T-cell (primary cell): ENCODE results near the gene KCNJ6. TPM values are rescaled to one million over a fixed set of nuclear protein-coding genes. Genes with fewer than 3 reads are reported as not detected.
"Not testable (repeated sequence)": the region's sequence is repeated elsewhere in the genome, so short reads cannot be mapped to it uniquely, and the experiment has no call there.

Experiments used
- ATAC-seq, 4 experiments: fragments of 200-7000 bp in 3 of 4; fragments of 150-1000 bp in 1 of 4; cut with Tn5 transposase; replicated peaks in 1 of 4; 1 replicate in 3 of 4; 2 replicates in 1 of 4; pipeline ENCODE4 v1.10.0; 2021; ENCODE audit warnings: moderate library complexity in 3 of 4, mild to moderate bottlenecking in 2 of 4, moderate number of reproducible peaks in 1 of 4
- CTCF ChIA-PET, 2 donors: fragments of 300-600 bp; sonication (Branson Sonifier 250); formaldehyde crosslinking; loops; one replicate each; lab custom pipeline; 2022; ENCODE audit warnings: antibody characterized with exemption in 2 of 2; lab: Charles Lee
- POLR2A ChIA-PET, 2 donors: fragments of 300-600 bp; sonication (Branson Sonifier 250); formaldehyde crosslinking; loops; one replicate each; lab custom pipeline; 2022; ENCODE audit warnings: antibody characterized with exemption in 2 of 2; lab: Charles Lee
- DNase-seq, 35 experiments: peaks; one replicate each; pipeline versions ENCODE4 v3.0.0 to v3.0.0-alpha.2; 2013 to 2023
- H3K27ac ChIP-seq: one replicate; pipeline ENCODE4 v1.5.1; 2013; ENCODE audit warnings: low read length
- H3K27me3 ChIP-seq, 2 experiments: replicated peaks in 1 of 2; 1 replicate in 1 of 2; 2 replicates in 1 of 2; pipeline versions ENCODE4 v1.6.1 to v1.7.0; 2013; ENCODE audit warnings: low read length in 1 of 2, mixed read lengths in 1 of 2; ENCODE audit not compliant: control insufficient read depth in 2 of 2, insufficient read depth in 2 of 2; ENCODE audit errors: extremely low read depth in 1 of 2
- H3K36me3 ChIP-seq, 2 donors: 1 replicate in 1 of 2; 2 replicates in 1 of 2; pipeline versions ENCODE4 v1.6.1 to v1.7.0; 2013; ENCODE audit warnings: low read length in 1 of 2; ENCODE audit not compliant: control insufficient read depth in 2 of 2, insufficient read depth in 1 of 2; ENCODE audit errors: extremely low read depth in 1 of 2
- H3K4me1 ChIP-seq, 2 experiments: 1 replicate in 1 of 2; 2 replicates in 1 of 2; pipeline versions ENCODE4 v1.6.1 to v1.7.0; 2013; ENCODE audit warnings: low read length in 2 of 2, mixed read lengths in 1 of 2; ENCODE audit not compliant: insufficient read depth in 2 of 2, control insufficient read depth in 1 of 2; ENCODE audit errors: extremely low read depth in 1 of 2
- H3K4me3 ChIP-seq, 2 donors: 1 replicate in 1 of 2; 2 replicates in 1 of 2; pipeline versions ENCODE4 v1.5.1 to v1.7.0; 2013; ENCODE audit warnings: mild to moderate bottlenecking in 2 of 2, low read length in 1 of 2, moderate library complexity in 1 of 2; ENCODE audit not compliant: control insufficient read depth in 1 of 2; ENCODE audit errors: extremely low read depth in 1 of 2
- H3K9me3 ChIP-seq: 2 replicates; pipeline ENCODE4 v1.7.0; 2013
- H3K27ac Mint-ChIP-seq, 2 donors: one replicate each; pipeline ENCODE4 v1.8.0; 2020 to 2021; ENCODE audit warnings: mild to moderate bottlenecking in 2 of 2, mixed read lengths in 2 of 2
- H3K27me3 Mint-ChIP-seq, 2 donors: one replicate each; pipeline ENCODE4 v1.8.0; 2021 to 2022; ENCODE audit warnings: mixed read lengths in 2 of 2
- H3K36me3 Mint-ChIP-seq: one replicate; pipeline ENCODE4 v1.8.0; 2021; ENCODE audit warnings: mixed read lengths
- H3K4me1 Mint-ChIP-seq, 3 donors: one replicate each; pipeline ENCODE4 v1.8.0; 2020 to 2022; ENCODE audit warnings: mixed read lengths in 3 of 3, mild to moderate bottlenecking in 1 of 3
- H3K4me3 Mint-ChIP-seq, 3 donors: one replicate each; pipeline ENCODE4 v1.8.0; 2020 to 2022; ENCODE audit warnings: mild to moderate bottlenecking in 3 of 3, mixed read lengths in 3 of 3, moderate library complexity in 3 of 3
- H3K9me3 Mint-ChIP-seq, 3 donors: one replicate each; pipeline ENCODE4 v1.8.0; 2020 to 2022; ENCODE audit warnings: mixed read lengths in 3 of 3
- WGBS: methylation state at CpG from one replicate; pipeline ENCODE4 v1.1.5; 2013; ENCODE audit warnings: missing lambda C conversion rate; ENCODE audit not compliant: insufficient coverage; 5-methylcytosine and 5-hydroxymethylcytosine counted together
- total RNA-seq, 35 experiments: library from RNA in 6 of 35; stranded (reverse) in 6 of 35; fragments of 120-200 nt in 1 of 35; gene quantifications; one replicate each; pipeline versions ENCODE4 v1.2.1 to v1.2.4 and lab custom pipeline; 2013 to 2026

KCNJ6 gene
- total RNA-seq, 5 donors from 2014 or later (not counting 1 experiment from before 2014, with no cell fraction given): not detected

- DNase-seq (no peak), ATAC-seq (no peak)
- ChIA-PET CTCF (no interaction called here), POLR2A (no interaction called here)
- peaks cover 5 to 26% of the 10 kb centered on the region in 2 donors for H3K27me3 Mint-ChIP-seq
- Histone ChIP-seq H3K4me1 (no peaks in the 10 kb centered on the region), H3K9me3 (no peaks in the 10 kb centered on the region), H3K36me3 (no peaks in the 10 kb centered on the region), H3K4me3 (no peak overlapping the region), H3K27me3 (no peaks in the 10 kb centered on the region), H3K27ac (no peak overlapping the region)
- 63% methylated on average over 2 of the region's 3 CpGs for WGBS
- no peak overlapping the region for H3K4me3 Mint-ChIP-seq
- H3K9me3 Mint-ChIP-seq: peaks cover 0 to 3% (median 3%) of the 10 kb centered on the region in 3 donors
- H3K27ac Mint-ChIP-seq: no peak overlapping the region
- H3K4me1 Mint-ChIP-seq: no peaks in the 10 kb centered on the region
- no peaks in the 10 kb centered on the region for H3K36me3 Mint-ChIP-seq
Observed at GRCh38 chr21:37927711-37928110, 11.5 kb upstream of the KCNJ6 start.

DNA sequence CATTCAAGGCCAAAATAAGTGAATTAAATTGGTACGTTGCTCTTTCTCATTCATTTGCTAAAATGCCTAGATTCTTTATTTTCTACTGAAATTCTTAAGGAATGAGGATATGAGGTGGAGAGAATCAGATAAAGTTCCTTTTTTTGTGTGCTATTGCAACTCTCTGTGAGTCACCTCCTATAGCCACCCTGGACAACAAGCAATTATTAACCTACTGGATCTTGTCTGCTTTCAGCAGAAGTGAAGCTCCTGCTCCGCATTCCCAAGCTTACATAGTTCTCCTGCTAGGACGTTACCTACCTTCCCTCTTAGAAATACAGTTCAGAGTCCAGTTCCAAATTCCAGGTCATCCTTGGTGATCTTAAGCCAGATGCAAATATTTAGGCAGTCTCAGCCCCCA lies 4.8 kb upstream of the KCNJ6 start:
- Histone ChIP-seq H3K27me3 (peaks cover 10 to 16% of the 10 kb centered on the region in 2 experiments), H3K4me3 (no peak overlapping the region), H3K4me1 (peaks cover 0 to 2% of the 10 kb centered on the region in 2 experiments), H3K9me3 (no peaks in the 10 kb centered on the region), H3K36me3 (no peaks in the 10 kb centered on the region), H3K27ac (no peak overlapping the region)
- DNase-seq: no peak
- no peak for ATAC-seq
- POLR2A ChIA-PET: no interaction called here
- Mint-ChIP-seq H3K9me3 (peaks cover 0 to 7% (median 0%) of the 10 kb centered on the region in 3 donors), H3K4me3 (no peak overlapping the region), H3K27ac (no peak overlapping the region), H3K36me3 (no peaks in the 10 kb centered on the region), H3K4me1 (no peaks in the 10 kb centered on the region), H3K27me3 (peaks cover 32 to 56% of the 10 kb centered on the region in 2 donors)
- WGBS: no CpG with 5 or more reads among the region's 3 CpGs
- CTCF ChIA-PET: no interaction called here

DNA sequence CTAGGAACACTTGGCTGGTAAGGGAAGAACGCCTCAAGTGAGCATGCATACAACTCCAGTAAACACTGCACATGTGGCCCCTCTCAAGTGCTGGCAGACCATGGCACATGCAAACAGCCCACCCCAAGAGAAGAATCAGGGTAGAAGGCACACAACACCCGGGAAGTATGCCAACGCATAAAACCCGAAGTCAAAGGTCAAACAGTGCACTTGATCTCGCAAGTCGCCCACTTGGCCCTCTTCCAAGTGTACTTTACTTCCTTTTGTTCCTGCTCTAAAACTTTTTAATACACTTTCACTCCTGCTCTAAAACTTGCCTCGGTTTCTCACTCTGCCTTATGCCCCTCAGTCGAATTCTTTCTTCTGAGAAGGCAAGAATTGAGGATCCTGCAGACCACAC lies 4.0 kb upstream of the KCNJ6 start:
- H3K27ac Mint-ChIP-seq, H3K9me3 Mint-ChIP-seq, H3K9me3 ChIP-seq, H3K36me3 ChIP-seq, DNase-seq, H3K36me3 Mint-ChIP-seq, POLR2A ChIA-PET, H3K4me1 ChIP-seq, ATAC-seq, H3K4me1 Mint-ChIP-seq, H3K4me3 ChIP-seq, CTCF ChIA-PET, H3K27ac ChIP-seq, H3K4me3 Mint-ChIP-seq: not testable (repeated sequence)
- H3K27me3 Mint-ChIP-seq: peaks cover 38 to 63% of the 10 kb centered on the region in 2 donors
- H3K27me3 ChIP-seq: peaks cover 11 to 24% of the 10 kb centered on the region in 2 experiments
- WGBS: 77% methylated on average over 8 of the region's 8 CpGs

DNA sequence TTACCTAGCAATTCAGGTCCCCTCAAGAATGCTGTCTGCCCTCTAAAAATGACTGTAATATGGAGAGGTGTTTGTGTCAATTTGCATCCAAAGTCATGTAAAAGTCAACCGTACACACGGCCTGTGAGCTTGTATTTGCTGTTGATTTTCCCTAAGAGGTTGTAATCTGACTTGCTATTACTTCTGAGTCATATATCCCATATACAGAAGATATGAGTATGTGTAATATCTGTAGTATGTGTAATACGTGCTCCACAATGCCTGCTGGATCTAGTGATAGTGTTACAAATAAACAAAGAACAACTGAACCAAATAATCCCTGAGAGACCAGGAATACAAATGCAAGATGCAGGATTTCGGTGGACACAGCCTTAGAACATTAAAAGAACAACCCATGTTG lies 1.4 kb upstream of the KCNJ6 start:
- Mint-ChIP-seq H3K27ac (no peak overlapping the region), H3K4me1 (peaks cover 8 to 10% (median 8%) of the 10 kb centered on the region in 3 donors), H3K9me3 (peaks cover 0 to 4% (median 0%) of the 10 kb centered on the region in 3 donors), H3K36me3 (no peaks in the 10 kb centered on the region), H3K27me3 (peaks cover 59 to 70% of the 10 kb centered on the region in 2 donors), H3K4me3 (no peak overlapping the region)
- Histone ChIP-seq H3K4me3 (no peak overlapping the region), H3K27me3 (peaks cover 14 to 39% of the 10 kb centered on the region in 2 experiments), H3K36me3 (no peaks in the 10 kb centered on the region), H3K27ac (no peak overlapping the region), H3K4me1 (peaks cover 0 to 3% of the 10 kb centered on the region in 2 experiments), H3K9me3 (no peaks in the 10 kb centered on the region)
- POLR2A ChIA-PET: no interaction called here
- DNase-seq (no peak), ATAC-seq (no peak)
- CTCF ChIA-PET: no interaction called here
- WGBS: no CpG with 5 or more reads among the region's 4 CpGs

DNA sequence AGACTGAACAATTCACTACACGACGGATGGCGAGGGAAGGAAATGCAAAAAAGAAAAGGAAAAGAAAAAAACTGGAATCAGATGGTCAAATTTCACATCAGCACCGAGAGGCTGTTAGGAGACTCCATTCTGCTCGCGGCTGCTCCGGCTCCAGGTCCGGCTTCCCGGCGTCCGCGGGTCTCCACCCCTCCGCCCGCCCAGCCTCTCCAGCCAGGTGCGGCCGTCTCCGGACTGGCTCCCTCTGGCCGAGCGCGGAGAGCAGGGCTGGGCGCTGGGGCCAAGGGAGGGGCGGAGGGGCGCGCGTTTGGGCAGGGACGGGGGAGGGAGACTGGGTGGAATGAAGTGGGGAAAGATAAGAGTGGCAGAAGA lies 332 bp downstream of the KCNJ6 start:
- Mint-ChIP-seq H3K4me1 (peaks cover 8 to 10% (median 8%) of the 10 kb centered on the region in 3 donors), H3K4me3 (peak overlapping the region in 1 of 3 donors; percentile 33), H3K27me3 (peaks cover 60 to 73% of the 10 kb centered on the region in 2 donors), H3K9me3 (peaks cover 0 to 4% (median 0%) of the 10 kb centered on the region in 3 donors), H3K36me3 (no peaks in the 10 kb centered on the region), H3K27ac (no peak overlapping the region)
- no peak for DNase-seq
- POLR2A ChIA-PET: no interaction called here
- H3K4me1 ChIP-seq: peaks cover 0 to 3% of the 10 kb centered on the region in 2 experiments
- no peaks in the 10 kb centered on the region for H3K9me3 ChIP-seq
- peaks cover 14 to 36% of the 10 kb centered on the region in 2 experiments for H3K27me3 ChIP-seq
- no peak overlapping the region for H3K4me3 ChIP-seq
- ATAC-seq: no peak
- 10% methylated on average over 14 of the region's 26 CpGs for WGBS
- H3K27ac ChIP-seq: no peak overlapping the region
- no peaks in the 10 kb centered on the region for H3K36me3 ChIP-seq
- CTCF ChIA-PET: no interaction called here

- Histone ChIP-seq H3K27ac (no peak overlapping the region), H3K27me3 (peaks cover 14 to 36% of the 10 kb centered on the region in 2 experiments), H3K9me3 (no peaks in the 10 kb centered on the region), H3K4me3 (no peak overlapping the region), H3K36me3 (no peaks in the 10 kb centered on the region), H3K4me1 (peaks cover 0 to 3% of the 10 kb centered on the region in 2 experiments)
- ATAC-seq: no peak
- CTCF ChIA-PET: no interaction called here
- DNase-seq: no peak
- Mint-ChIP-seq H3K27ac (no peak overlapping the region), H3K27me3 (peaks cover 59 to 70% of the 10 kb centered on the region in 2 donors), H3K4me1 (peaks cover 8 to 10% (median 8%) of the 10 kb centered on the region in 3 donors), H3K9me3 (peaks cover 0 to 4% (median 0%) of the 10 kb centered on the region in 3 donors), H3K36me3 (no peaks in the 10 kb centered on the region), H3K4me3 (peak overlapping the region in 1 of 3 donors; percentile 33)
- POLR2A ChIA-PET: no interaction called here
- 8% methylated on average over 17 of the region's 28 CpGs for WGBS
Observed at GRCh38 chr21:37915497-37915911, 753 bp downstream of the KCNJ6 start.
